ENCODE measurements around the gene PRELID2.
"Not testable (repeated sequence)": the region's sequence is repeated elsewhere in the genome, so short reads cannot be mapped to it uniquely, and the experiment has no call there.

The PRELID2 gene

DNA sequence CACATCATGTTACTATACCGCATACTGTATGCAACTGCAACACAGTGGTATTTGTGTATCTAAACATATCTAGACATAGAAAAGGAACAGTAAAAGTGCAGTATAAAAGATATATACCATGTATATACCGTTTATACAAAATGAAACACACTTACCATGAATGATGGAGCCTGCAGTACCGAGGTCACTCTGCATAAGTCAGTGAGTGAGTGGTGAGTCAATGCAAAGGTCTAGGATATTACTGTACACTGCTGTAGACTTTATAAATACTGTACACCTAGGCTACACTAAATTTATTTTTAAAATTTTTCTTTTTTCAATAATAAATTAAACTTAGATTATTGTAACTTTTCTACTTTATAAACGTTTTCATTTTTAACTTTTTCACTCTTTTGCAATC, 29.3 kb downstream of the PRELID2 start:
- no peak for TF ChIP-seq ZFX (IDR thresholded peaks at IDR 0.05)
- TF ChIP-seq, protein P1, sequence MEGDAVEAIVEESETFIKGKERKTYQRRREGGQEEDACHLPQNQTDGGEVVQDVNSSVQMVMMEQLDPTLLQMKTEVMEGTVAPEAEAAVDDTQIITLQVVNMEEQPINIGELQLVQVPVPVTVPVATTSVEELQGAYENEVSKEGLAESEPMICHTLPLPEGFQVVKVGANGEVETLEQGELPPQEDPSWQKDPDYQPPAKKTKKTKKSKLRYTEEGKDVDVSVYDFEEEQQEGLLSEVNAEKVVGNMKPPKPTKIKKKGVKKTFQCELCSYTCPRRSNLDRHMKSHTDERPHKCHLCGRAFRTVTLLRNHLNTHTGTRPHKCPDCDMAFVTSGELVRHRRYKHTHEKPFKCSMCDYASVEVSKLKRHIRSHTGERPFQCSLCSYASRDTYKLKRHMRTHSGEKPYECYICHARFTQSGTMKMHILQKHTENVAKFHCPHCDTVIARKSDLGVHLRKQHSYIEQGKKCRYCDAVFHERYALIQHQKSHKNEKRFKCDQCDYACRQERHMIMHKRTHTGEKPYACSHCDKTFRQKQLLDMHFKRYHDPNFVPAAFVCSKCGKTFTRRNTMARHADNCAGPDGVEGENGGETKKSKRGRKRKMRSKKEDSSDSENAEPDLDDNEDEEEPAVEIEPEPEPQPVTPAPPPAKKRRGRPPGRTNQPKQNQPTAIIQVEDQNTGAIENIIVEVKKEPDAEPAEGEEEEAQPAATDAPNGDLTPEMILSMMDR (conservative IDR thresholded peaks at IDR 0.05): no peak
- H3K27ac ChIP-seq: no peak overlapping the region

DNA sequence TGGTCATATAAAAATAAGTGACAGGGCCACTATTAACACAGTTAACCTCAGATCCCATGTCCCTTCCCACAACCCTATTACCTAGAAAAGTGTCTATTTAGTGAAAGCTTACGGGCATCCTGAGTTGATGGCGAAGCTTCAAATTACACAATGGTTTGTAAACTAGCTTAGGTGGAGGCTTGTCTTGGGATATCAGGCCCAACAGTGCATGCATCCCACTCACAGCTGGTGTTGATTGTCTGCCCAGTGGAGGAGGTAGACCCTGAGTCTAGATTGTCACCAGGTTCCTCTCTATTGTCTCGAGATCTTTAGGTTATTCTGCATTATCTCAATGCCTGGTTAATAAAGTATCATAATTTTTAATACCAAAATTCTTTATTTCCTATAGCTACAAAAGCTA, 30.4 kb downstream of the PRELID2 start:
- TF ChIP-seq, protein P1 (conservative IDR thresholded peaks at IDR 0.05): no peak
- TF ChIP-seq ZFX (IDR thresholded peaks at IDR 0.05): no peak

DNA sequence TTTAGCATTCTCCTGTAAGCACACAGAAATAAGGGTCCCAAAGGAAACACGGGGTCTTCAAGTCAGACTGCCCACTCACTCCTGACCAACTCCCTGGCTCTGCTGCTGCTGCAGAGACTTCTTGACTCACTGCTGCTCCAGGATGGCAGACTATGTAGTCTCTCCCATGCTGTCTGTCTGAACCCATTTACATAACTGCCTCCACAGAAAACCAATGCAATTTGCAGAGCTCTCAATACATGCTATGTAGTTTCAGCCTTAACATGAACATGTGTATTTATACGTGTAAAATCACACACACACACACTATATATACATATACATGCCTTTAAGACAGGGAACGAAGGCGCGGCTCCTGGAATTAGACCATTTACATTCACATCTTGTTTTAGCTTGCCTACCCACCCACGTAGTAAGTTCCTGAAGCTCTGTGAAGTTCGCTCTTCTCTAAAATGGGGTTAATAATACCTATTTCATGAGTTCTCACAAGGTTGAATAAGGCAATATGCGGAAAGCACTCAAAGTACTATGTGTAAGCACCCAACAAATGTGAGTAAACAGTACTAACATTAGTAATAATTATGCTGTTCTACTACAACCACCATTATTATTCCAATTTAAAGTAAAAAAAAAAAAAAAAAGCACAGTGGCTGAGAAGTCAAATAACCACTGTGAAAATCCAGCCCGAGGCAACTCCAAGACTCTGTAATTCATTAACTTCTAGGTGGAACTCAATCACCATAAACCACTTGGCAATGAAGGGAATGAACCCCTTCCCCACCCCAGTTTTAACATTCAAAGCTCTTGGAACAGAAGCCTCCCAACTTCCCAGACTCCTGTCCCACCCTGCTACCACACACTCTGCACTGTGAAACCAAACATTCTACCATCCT, 31.8 kb downstream of the PRELID2 start:
- TF ChIP-seq, protein P1 (conservative IDR thresholded peaks at IDR 0.05): no peak
- no peak for TF ChIP-seq ZFX (IDR thresholded peaks at IDR 0.05)
- no peak overlapping the region for H3K27ac ChIP-seq

More for the DNA sequence above, 30.4 kb downstream of the PRELID2 start:
- no peak overlapping the region for H3K27ac ChIP-seq

DNA sequence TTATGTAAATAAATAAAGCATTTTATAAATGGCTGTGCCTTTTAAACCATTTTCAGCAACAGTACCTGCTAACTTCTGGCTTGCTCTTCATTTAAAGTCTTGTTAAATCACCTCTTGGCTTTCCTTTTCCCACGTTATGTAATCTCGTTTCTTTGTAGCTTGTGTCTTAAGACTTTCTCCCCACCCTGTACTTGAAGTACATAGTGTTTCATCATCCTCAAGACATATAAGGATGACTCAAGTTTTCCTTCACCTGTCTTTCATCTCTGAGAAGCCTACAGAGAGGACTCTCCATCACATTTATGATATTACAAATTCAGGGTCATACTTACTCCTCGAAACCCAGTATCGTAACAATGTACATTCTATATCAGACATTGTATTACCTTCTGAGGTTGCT, 33.9 kb downstream of the PRELID2 start:
- TF ChIP-seq, protein P1 (conservative IDR thresholded peaks at IDR 0.05): no peak
- TF ChIP-seq ZFX (IDR thresholded peaks at IDR 0.05): no peak
- no peak overlapping the region for H3K27ac ChIP-seq

DNA sequence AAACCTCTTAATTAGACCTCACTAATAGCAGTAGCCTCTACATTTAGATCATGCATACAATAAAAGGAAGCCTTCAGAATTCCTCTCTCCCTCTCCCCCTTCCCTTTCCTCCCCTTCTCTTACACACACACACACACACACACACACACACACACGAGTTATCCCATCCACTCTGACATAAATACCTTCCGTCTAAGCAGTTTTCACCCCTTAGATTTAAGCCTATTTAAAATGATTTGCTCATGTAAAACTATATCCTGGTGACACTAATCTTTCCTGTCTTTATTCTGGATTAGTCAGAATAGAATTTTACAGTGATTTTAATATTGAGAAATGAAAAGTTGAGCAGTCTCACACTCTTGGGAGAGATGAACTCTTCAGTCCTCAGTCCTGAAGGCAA, 35.0 kb downstream of the PRELID2 start:
- H3K27ac ChIP-seq: no peak overlapping the region
- TF ChIP-seq, protein P1 (conservative IDR thresholded peaks at IDR 0.05): no peak
- TF ChIP-seq ZFX (IDR thresholded peaks at IDR 0.05): no peak

DNA sequence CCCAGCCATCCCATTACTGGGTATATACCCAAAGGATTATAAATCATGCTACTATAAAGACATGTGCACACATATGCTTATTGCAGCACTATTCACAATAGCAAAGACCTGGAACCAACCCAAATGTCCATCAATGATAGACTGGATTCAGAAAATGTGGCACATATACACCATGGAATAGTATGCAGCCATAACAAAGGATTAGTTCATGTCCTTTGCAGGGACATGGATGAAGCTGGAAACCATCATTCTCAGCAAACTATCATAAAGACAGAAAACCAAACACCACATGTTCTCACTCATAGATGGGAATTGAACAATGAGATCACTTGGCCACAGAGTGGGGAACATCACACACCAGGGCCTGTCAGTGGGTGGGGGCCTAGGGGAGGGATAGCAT, 36.6 kb downstream of the PRELID2 start:
- H3K27ac ChIP-seq: not testable (repeated sequence)

DNA sequence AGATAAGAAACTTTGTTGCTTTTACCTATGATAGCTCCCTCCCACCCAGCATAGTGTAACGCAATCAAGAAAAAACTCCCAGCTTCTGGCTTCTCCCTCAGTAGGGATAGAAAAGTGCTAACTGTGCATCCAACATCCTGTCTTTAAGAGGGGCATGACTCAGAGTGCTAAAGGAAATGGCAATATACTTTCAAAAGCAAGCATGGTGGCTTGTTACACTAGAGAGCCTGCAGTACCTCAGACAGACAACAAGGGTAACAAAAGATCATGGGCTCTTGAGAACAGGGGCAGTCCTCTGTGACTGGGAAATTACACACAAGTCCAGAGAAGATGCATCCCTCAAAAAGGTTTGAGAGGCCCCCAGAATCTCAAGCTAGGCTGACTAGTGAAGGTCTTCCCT, 37.8 kb downstream of the PRELID2 start:
- H3K27ac ChIP-seq: no peak overlapping the region
- no peak for TF ChIP-seq ZFX (IDR thresholded peaks at IDR 0.05)
- TF ChIP-seq, protein P1 (conservative IDR thresholded peaks at IDR 0.05): no peak

DNA sequence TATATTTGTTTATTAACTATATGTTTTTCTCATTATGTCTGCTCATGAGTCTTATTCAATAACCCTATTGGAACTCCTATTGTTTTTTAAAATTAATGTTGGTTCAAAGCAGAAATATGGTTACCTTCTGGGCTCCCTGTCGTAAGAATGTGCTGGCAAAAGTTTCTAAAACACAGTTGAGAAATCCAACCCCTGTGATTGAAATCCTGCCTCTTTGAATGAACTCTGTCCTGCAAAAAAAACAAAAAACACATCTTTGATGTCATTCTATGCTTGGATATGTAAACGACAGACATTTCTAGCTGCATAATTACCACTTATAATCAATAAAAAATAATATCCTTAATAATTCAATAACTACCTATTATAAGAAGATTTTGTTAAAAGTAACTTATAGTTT, 38.8 kb downstream of the PRELID2 start:
- H3K27ac ChIP-seq: no peak overlapping the region
- TF ChIP-seq ZFX (IDR thresholded peaks at IDR 0.05): no peak
- TF ChIP-seq, protein P1 (conservative IDR thresholded peaks at IDR 0.05): no peak
